Stimulated activated CD4-positive, alpha-beta T cell treated with anti-CD3 and anti-CD28 coated beads, TNF-alpha, amount 100 ng/mL, for 24 hours (primary cell): Measurements from ENCODE around the gene TRAK1.
"Not testable (repeated sequence)": the region's sequence is repeated elsewhere in the genome, so short reads cannot be mapped to it uniquely, and the experiment has no call there.

Source experiments
- DNase-seq, 3 experiments: peaks; one replicate each; pipeline ENCODE4 v3.0.0-alpha.2; 2020; ENCODE audit warnings: low read depth in 3 of 3

Gene TRAK1

GRCh38 chr3:42090973-42091731, at the start of gene TRAK1:
TRAK1 (plus strand) TSS chr3:42091357; CDS start chr3:42091470, 113 bp downstream.
- no peak for DNase-seq

GRCh38 chr3:42042747-42043098, 48.4 kb upstream of the TRAK1 start:
- DNase-seq = no peak

- DNase-seq = no peak
Measured at GRCh38 chr3:42043099-42043813, 47.9 kb upstream of the TRAK1 start.

GRCh38 chr3:42045708-42046243, 45.4 kb upstream of the TRAK1 start:
- no peak for DNase-seq

- not testable (repeated sequence) for DNase-seq
Measured at GRCh38 chr3:42048526-42048925, 42.6 kb upstream of the TRAK1 start.

GRCh38 chr3:42050126-42050525, 41.0 kb upstream of the TRAK1 start:
- DNase-seq = no peak

GRCh38 chr3:42051384-42052131, 39.6 kb upstream of the TRAK1 start:
- no peak for DNase-seq

- DNase-seq = no peak
Measured at GRCh38 chr3:42052132-42052483, 39.0 kb upstream of the TRAK1 start.

GRCh38 chr3:42052484-42053351, 38.4 kb upstream of the TRAK1 start:
- DNase-seq = no peak

- DNase-seq = no peak
Measured at GRCh38 chr3:42053476-42053875, 37.7 kb upstream of the TRAK1 start.

- DNase-seq = no peak
Measured at GRCh38 chr3:42055291-42055690, 35.9 kb upstream of the TRAK1 start.

- no peak for DNase-seq
Measured at GRCh38 chr3:42056840-42057239, 34.3 kb upstream of the TRAK1 start.

GRCh38 chr3:42057561-42058211, 33.5 kb upstream of the TRAK1 start:
- DNase-seq = no peak

- DNase-seq = no peak
Measured at GRCh38 chr3:42061025-42061712, 30.0 kb upstream of the TRAK1 start.

- DNase-seq = no peak
Measured at GRCh38 chr3:42061713-42062380, 29.3 kb upstream of the TRAK1 start.

- no peak for DNase-seq
Measured at GRCh38 chr3:42062464-42062863, 28.7 kb upstream of the TRAK1 start.

GRCh38 chr3:42063888-42064287, 27.3 kb upstream of the TRAK1 start:
- DNase-seq = no peak

GRCh38 chr3:42066516-42067181, 24.5 kb upstream of the TRAK1 start:
- no peak for DNase-seq

GRCh38 chr3:42067326-42067725, 23.8 kb upstream of the TRAK1 start:
- no peak for DNase-seq
